ENCODE data around the gene PIGL. TPM values are rescaled to one million over a fixed set of nuclear protein-coding genes. Genes with fewer than 3 reads are reported as not detected.

PIGL gene
- total and polyA plus RNA-seq, 2 of the 4 experiments (the other 2 are of a cell fraction) = 17.9 to 29.5 TPM

GRCh38 chr17:16346721-16347271, 129.8 kb downstream of the PIGL start:
- TF ChIP-seq FOS (IDR thresholded peaks at IDR 0.05; ENCODE audit: low read depth, low read length) (no peak), NFE2L2 (IDR thresholded peaks at IDR 0.05; ENCODE audit: low read depth, low read length) (no peak), SMC3 (IDR thresholded peaks at IDR 0.05; ENCODE audit: low read depth, low read length) (no peak), MXI1 (IDR thresholded peaks at IDR 0.05; ENCODE audit: borderline replicate concordance, low read depth, low read length) (no peak), RCOR1 (IDR thresholded peaks at IDR 0.05; ENCODE audit: insufficient replicate concordance, low read length) (no peak), POLR2A (IDR thresholded peaks at IDR 0.05; ENCODE audit: low read depth, low read length) (no peak), CTCF (conservative IDR thresholded peaks at IDR 0.05; ENCODE audit: low read depth, low read length) (no peak), BHLHE40 (IDR thresholded peaks at IDR 0.05; ENCODE audit: low read depth, low read length) (no peak), CEBPB (IDR thresholded peaks at IDR 0.05; ENCODE audit: low read depth, low read length) (no peak)
- no TSS peak for BruUV-seq (replicated peaks)
- no peak overlapping the region for H4K8ac ChIP-seq (ENCODE audit: low read depth in 2 of 2, low read length in 2 of 2)
- H3K18ac ChIP-seq (ENCODE audit: low read depth, low read length) = no peak overlapping the region
- dilution Hi-C loops (cut with HindIII; ENCODE audit: low sequenced_read_pairs, unreplicated experiment) = no loop called here
- ATAC-seq (ENCODE audit: low read depth) (no peak), DNase-seq (no peak)
- H4K20me1 ChIP-seq (ENCODE audit: insufficient read depth, low read length) = no peaks in the 10 kb centered on the region
- no peak overlapping the region for H3K27ac ChIP-seq (ENCODE audit: insufficient read depth, low read length)
- no peak overlapping the region for H2AK9ac ChIP-seq (replicated peaks; ENCODE audit: low read depth, low read length, poor library complexity)
- no peak overlapping the region for H2AK5ac ChIP-seq (ENCODE audit: low read depth, low read length)
- in situ Hi-C loops (cut with MboI; ENCODE audit: low sequenced_read_pairs) = no loop called here
- no peak overlapping the region for H3K4me3 ChIP-seq (ENCODE audit: insufficient read depth, low read depth, low read length)
- H3K56ac ChIP-seq (ENCODE audit: extremely low read depth, insufficient read depth, low read length) = no peak overlapping the region
- H3K23ac ChIP-seq (ENCODE audit: low read depth, low read length) = no peak overlapping the region
- no peak overlapping the region for H2BK15ac ChIP-seq (ENCODE audit: low read depth, low read length)
- no peaks in the 10 kb centered on the region; the same call in 1 of the 2 replicates for H3K4me1 ChIP-seq (ENCODE audit: control insufficient read depth, insufficient read depth, low read length)
- intact Hi-C loops (cut with micrococcal nuclease) = no loop called here
- no peak overlapping the region for H4K5ac ChIP-seq (ENCODE audit: low read depth, low read length)
- POLR2A ChIA-PET (ENCODE audit: unreplicated experiment) = no interaction called here
- no peak overlapping the region for H3K4me2 ChIP-seq (ENCODE audit: low read depth, low read length)
- H2BK20ac ChIP-seq (ENCODE audit: low read depth, low read length) = no peak overlapping the region
- CTCF ChIA-PET = no interaction called here
- H3K9me3 ChIP-seq (ENCODE audit: control insufficient read depth, insufficient read depth, low read length) = no peaks in the 10 kb centered on the region
- H2BK5ac ChIP-seq (ENCODE audit: low read depth, low read length, poor library complexity, severe bottlenecking) = no peak overlapping the region
- no peaks in the 10 kb centered on the region for H3K27me3 ChIP-seq (ENCODE audit: control insufficient read depth, insufficient read depth, low read length)
- H3K36me3 ChIP-seq (ENCODE audit: control insufficient read depth, insufficient read depth, low read length) = peaks cover 22% of the 10 kb centered on the region
- no CpG with 5 or more reads among the region's 6 CpGs for WGBS, 2 experiments (ENCODE audit: extremely low coverage in 2 of 2, insufficient read length in 1 of 2)
- H2BK120ac ChIP-seq (ENCODE audit: low read depth, low read length) = no peak overlapping the region
- H3K14ac ChIP-seq (replicated peaks; ENCODE audit: low read depth, low read length) = no peak overlapping the region
- no peak overlapping the region for H3K4ac ChIP-seq (ENCODE audit: low read depth, low read length)
- no peak overlapping the region for H2AFZ ChIP-seq (replicated peaks; ENCODE audit: low read length, poor library complexity)
- H3K9ac ChIP-seq (ENCODE audit: low read depth, low read length) = no peak overlapping the region
- H3K9me1 ChIP-seq (ENCODE audit: insufficient read depth, low read length) = peaks cover 9% of the 10 kb centered on the region; the same call in 1 of the 2 replicates
- no peak overlapping the region for H4K91ac ChIP-seq (ENCODE audit: insufficient read depth, low read depth, low read length)
- peaks cover 0 to 3% of the 10 kb centered on the region in 2 experiments; a peak in 2 of 4 replicates for H3K79me1 ChIP-seq (ENCODE audit: low read depth in 1 of 2, low read length in 2 of 2)
